WTC11 (cell line): ENCODE results near the gene TRIM9. TPM values are rescaled to one million over a fixed set of nuclear protein-coding genes. Genes with fewer than 3 reads are reported as not detected.

Experiments
- ATAC-seq: fragments of 200-7000 bp; cut with Tn5 transposase; 2 replicates; pipeline ENCODE4 v1.10.0; 2021; ENCODE audit warnings: mild to moderate bottlenecking, moderate library complexity
- CTCF ChIA-PET: fragments of 300-600 bp; sonication (Branson Sonifier 250); formaldehyde crosslinking; loops from one replicate; lab custom pipeline; 2021; ENCODE audit warnings: antibody characterized with exemption; lab: Charles Lee
- POLR2A ChIA-PET: fragments of 350-600 bp; sonication (Branson Sonifier 250); formaldehyde crosslinking; loops from one replicate; lab custom pipeline; 2021; ENCODE audit warnings: antibody characterized with exemption; lab: Charles Lee
- DNase-seq: peaks from one replicate; pipeline ENCODE4 v3.0.0; 2021; ENCODE audit warnings: low spot score
- H3K27ac Mint-ChIP-seq: 2 replicates; pipeline ENCODE4 v1.8.0; 2021; ENCODE audit warnings: mixed read lengths
- H3K27me3 Mint-ChIP-seq: 2 replicates; pipeline ENCODE4 v1.8.0; 2021; ENCODE audit warnings: low read depth, mild to moderate bottlenecking, moderate library complexity, mixed read lengths
- H3K36me3 Mint-ChIP-seq: 2 replicates; pipeline ENCODE4 v1.8.0; 2021; ENCODE audit warnings: mixed read lengths
- H3K4me1 Mint-ChIP-seq: 2 replicates; pipeline ENCODE4 v1.8.0; 2022; ENCODE audit warnings: mixed read lengths
- H3K4me3 Mint-ChIP-seq: 2 replicates; pipeline ENCODE4 v1.8.0; 2021; ENCODE audit warnings: mild to moderate bottlenecking, moderate library complexity, mixed read lengths
- H3K9me3 Mint-ChIP-seq: 2 replicates; pipeline ENCODE4 v1.8.0; 2021; ENCODE audit warnings: mixed read lengths
- AFF4 ChIP-seq: sonication (generic); formaldehyde crosslinking; IDR thresholded peaks from 2 replicates; pipeline ENCODE4 v1.8.1; 2023; ENCODE audit warnings: mild to moderate bottlenecking, missing genetic modification reagents, borderline replicate concordance
- AR ChIP-seq: fragments of 250-450 bp; sonication (Bioruptor Pico); IDR thresholded peaks from 2 replicates; pipeline ENCODE4 v1.9.0; 2021; ENCODE audit warnings: mild to moderate bottlenecking
- CREB1 ChIP-seq: sonication (generic); formaldehyde crosslinking; IDR thresholded peaks from 2 replicates; pipeline ENCODE4 v1.8.0; 2023; ENCODE audit warnings: mild to moderate bottlenecking, missing genetic modification reagents
- EMX1 ChIP-seq: fragments of 250-450 bp; sonication (Bioruptor Pico); IDR thresholded peaks from 2 replicates; pipeline ENCODE4 v1.8.0; 2021; ENCODE audit warnings: mild to moderate bottlenecking
- HMGXB4 ChIP-seq: sonication (generic); formaldehyde crosslinking; IDR thresholded peaks from 2 replicates; pipeline ENCODE4 v1.8.1; 2023; ENCODE audit warnings: mild to moderate bottlenecking, moderate library complexity, missing genetic modification reagents
- KAT7 ChIP-seq: sonication (generic); formaldehyde crosslinking; IDR thresholded peaks from 2 replicates; pipeline ENCODE4 v1.8.1; 2023; ENCODE audit warnings: missing genetic modification reagents, mild to moderate bottlenecking, borderline replicate concordance
- MYBL2 ChIP-seq: sonication (generic); formaldehyde crosslinking; IDR thresholded peaks from 2 replicates; pipeline ENCODE4 v1.8.1; 2023; ENCODE audit warnings: mild to moderate bottlenecking, moderate library complexity, missing genetic modification reagents
- NFATC4 ChIP-seq: fragments of 250-450 bp; sonication (Bioruptor Pico); IDR thresholded peaks from 2 replicates; pipeline ENCODE4 v1.9.0; 2021; ENCODE audit warnings: mild to moderate bottlenecking
- ZNF263 ChIP-seq: sonication (generic); formaldehyde crosslinking; IDR thresholded peaks from 2 replicates; pipeline ENCODE4 v1.8.1; 2022; ENCODE audit warnings: low read depth, mild to moderate bottlenecking, moderate library complexity, missing genetic modification reagents
- ZNF281 ChIP-seq: sonication (generic); formaldehyde crosslinking; IDR thresholded peaks from 2 replicates; pipeline ENCODE4 v1.8.0; 2023; ENCODE audit warnings: mild to moderate bottlenecking, missing genetic modification reagents
- ZNF317 ChIP-seq: sonication (generic); formaldehyde crosslinking; IDR thresholded peaks from 2 replicates; pipeline ENCODE4 v1.8.1; 2023; ENCODE audit warnings: low read depth, mild to moderate bottlenecking, moderate library complexity, missing genetic modification reagents, borderline replicate concordance
- ZNF416 ChIP-seq: fragments of 250-450 bp; sonication (Bioruptor Pico); IDR thresholded peaks from 2 replicates; pipeline ENCODE4 v1.9.0; 2021; ENCODE audit warnings: mild to moderate bottlenecking, inconsistent platforms
- ZNF532 ChIP-seq: fragments of 250-450 bp; sonication (Bioruptor Pico); IDR thresholded peaks from 2 replicates; pipeline ENCODE4 v1.9.0; 2021; ENCODE audit warnings: mild to moderate bottlenecking, borderline replicate concordance
- total RNA-seq: library from RNA; stranded (reverse); gene quantifications from 3 replicates; pipeline ENCODE4 v1.2.3, GENCODE V29; 2021
- TF ChIP-seq, protein P1 (sequence below): sonication (generic); formaldehyde crosslinking; IDR thresholded peaks from 2 replicates; pipeline ENCODE4 v1.8.1; 2023; ENCODE audit warnings: mild to moderate bottlenecking, missing genetic modification reagents, moderate library complexity
- TF ChIP-seq, protein P2 (sequence below): fragments of 250-450 bp; sonication (Bioruptor Pico); IDR thresholded peaks from 2 replicates; pipeline ENCODE4 v1.9.0; 2021; ENCODE audit warnings: mild to moderate bottlenecking

TRIM9 gene
- total RNA-seq, 1 experiment from 2014 or later: 4.0 TPM

GRCh38 chr14:51071857-51072256, 23.0 kb downstream of the TRIM9 start:
- no peak for ATAC-seq
- CTCF ChIA-PET: no interaction called here
- H3K27me3 Mint-ChIP-seq: no peaks in the 10 kb centered on the region; the same call in 1 of the 2 replicates

DNA sequence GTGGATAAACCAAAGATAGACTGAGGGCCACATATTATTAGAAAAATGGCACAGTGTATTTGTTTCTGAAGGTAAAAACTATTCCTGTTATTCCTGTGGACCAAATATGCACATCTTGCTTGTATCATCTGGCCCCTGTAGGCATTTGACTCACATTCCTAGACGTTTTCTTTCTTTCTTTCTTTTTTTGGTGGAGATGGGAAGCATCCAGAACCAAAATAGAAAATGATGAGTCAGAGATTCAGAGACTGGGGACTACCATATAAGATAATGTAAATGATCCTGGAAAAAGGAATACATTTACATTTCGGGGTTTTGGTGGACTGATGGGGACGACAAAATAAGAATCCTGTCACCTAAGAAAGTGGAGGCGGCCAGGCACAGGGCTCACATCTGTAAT, 24.2 kb downstream of the TRIM9 start:
- no peak overlapping the region for H3K27ac Mint-ChIP-seq
- POLR2A ChIA-PET: no interaction called here
- no peaks in the 10 kb centered on the region; the same call in 1 of the 2 replicates for H3K27me3 Mint-ChIP-seq
- no peak for TF ChIP-seq AFF4 (CRISPR knock-in tag)
- peaks cover 7% of the 10 kb centered on the region for H3K4me1 Mint-ChIP-seq
- peaks cover 22% of the 10 kb centered on the region for H3K9me3 Mint-ChIP-seq
- H3K36me3 Mint-ChIP-seq: no peaks in the 10 kb centered on the region
- DNase-seq: no peak
- no peak for ATAC-seq
- CTCF ChIA-PET: no interaction called here
- no peak overlapping the region for H3K4me3 Mint-ChIP-seq

More at GRCh38 chr14:51071857-51072256, 23.0 kb downstream of the TRIM9 start:
- no peak overlapping the region for H3K27ac Mint-ChIP-seq
- no peak for DNase-seq
- H3K36me3 Mint-ChIP-seq: no peaks in the 10 kb centered on the region
- no peak for TF ChIP-seq ZNF263
- no peak for TF ChIP-seq HMGXB4 (CRISPR knock-in tag)
- TF ChIP-seq ZNF532 (CRISPR knock-in tag): no peak
- TF ChIP-seq NFATC4 (CRISPR knock-in tag): no peak
- no peak for TF ChIP-seq KAT7 (CRISPR knock-in tag)
- no peak for TF ChIP-seq MYBL2 (CRISPR knock-in tag)
- TF ChIP-seq CREB1 (CRISPR knock-in tag): no peak
- POLR2A ChIA-PET: no interaction called here
- peaks cover 22% of the 10 kb centered on the region for H3K9me3 Mint-ChIP-seq
- peaks cover 7% of the 10 kb centered on the region for H3K4me1 Mint-ChIP-seq
- H3K4me3 Mint-ChIP-seq: no peak overlapping the region

GRCh38 chr14:51069055-51069454, 25.9 kb downstream of the TRIM9 start:
- ATAC-seq (no peak), DNase-seq (no peak)
- Mint-ChIP-seq H3K4me3 (no peak overlapping the region), H3K27me3 (no peaks in the 10 kb centered on the region; the same call in 1 of the 2 replicates), H3K4me1 (peaks cover 7% of the 10 kb centered on the region), H3K36me3 (no peaks in the 10 kb centered on the region), H3K27ac (no peak overlapping the region), H3K9me3 (peaks cover 22% of the 10 kb centered on the region)
- POLR2A ChIA-PET: no interaction called here
- CTCF ChIA-PET: no interaction called here
- TF ChIP-seq ZNF416 (CRISPR knock-in tag) (no peak), ZNF317 (CRISPR knock-in tag) (no peak), ZNF281 (CRISPR knock-in tag) (no peak), MYBL2 (CRISPR knock-in tag) (no peak), AR (CRISPR knock-in tag) (no peak), EMX1 (CRISPR knock-in tag) (no peak)
- TF ChIP-seq, protein P1, sequence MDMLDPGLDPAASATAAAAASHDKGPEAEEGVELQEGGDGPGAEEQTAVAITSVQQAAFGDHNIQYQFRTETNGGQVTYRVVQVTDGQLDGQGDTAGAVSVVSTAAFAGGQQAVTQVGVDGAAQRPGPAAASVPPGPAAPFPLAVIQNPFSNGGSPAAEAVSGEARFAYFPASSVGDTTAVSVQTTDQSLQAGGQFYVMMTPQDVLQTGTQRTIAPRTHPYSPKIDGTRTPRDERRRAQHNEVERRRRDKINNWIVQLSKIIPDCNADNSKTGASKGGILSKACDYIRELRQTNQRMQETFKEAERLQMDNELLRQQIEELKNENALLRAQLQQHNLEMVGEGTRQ (CRISPR knock-in tag): no peak
- TF ChIP-seq, protein P2, sequence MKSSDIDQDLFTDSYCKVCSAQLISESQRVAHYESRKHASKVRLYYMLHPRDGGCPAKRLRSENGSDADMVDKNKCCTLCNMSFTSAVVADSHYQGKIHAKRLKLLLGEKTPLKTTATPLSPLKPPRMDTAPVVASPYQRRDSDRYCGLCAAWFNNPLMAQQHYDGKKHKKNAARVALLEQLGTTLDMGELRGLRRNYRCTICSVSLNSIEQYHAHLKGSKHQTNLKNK (CRISPR knock-in tag): no peak
